ENCODE data around the gene RAPGEF1.
A peak's percentile ranks its signal among the peaks of the same experiment; 100 is the strongest.

- TF ChIP-seq, protein P1, sequence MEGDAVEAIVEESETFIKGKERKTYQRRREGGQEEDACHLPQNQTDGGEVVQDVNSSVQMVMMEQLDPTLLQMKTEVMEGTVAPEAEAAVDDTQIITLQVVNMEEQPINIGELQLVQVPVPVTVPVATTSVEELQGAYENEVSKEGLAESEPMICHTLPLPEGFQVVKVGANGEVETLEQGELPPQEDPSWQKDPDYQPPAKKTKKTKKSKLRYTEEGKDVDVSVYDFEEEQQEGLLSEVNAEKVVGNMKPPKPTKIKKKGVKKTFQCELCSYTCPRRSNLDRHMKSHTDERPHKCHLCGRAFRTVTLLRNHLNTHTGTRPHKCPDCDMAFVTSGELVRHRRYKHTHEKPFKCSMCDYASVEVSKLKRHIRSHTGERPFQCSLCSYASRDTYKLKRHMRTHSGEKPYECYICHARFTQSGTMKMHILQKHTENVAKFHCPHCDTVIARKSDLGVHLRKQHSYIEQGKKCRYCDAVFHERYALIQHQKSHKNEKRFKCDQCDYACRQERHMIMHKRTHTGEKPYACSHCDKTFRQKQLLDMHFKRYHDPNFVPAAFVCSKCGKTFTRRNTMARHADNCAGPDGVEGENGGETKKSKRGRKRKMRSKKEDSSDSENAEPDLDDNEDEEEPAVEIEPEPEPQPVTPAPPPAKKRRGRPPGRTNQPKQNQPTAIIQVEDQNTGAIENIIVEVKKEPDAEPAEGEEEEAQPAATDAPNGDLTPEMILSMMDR (IDR thresholded peaks at IDR 0.05): no peak
- peak in 1 of 2 donors; percentile 45 for TF ChIP-seq POLR2AphosphoS5 (IDR thresholded peaks at IDR 0.05; ENCODE audit: insufficient read depth in 1 of 2, low read depth in 1 of 2)
Measured at GRCh38 chr9:131733541-131734061, 6.3 kb downstream of the RAPGEF1 start.

Measured in vagina (tissue), 2 donors.